NCI-H1105 (cell line): ENCODE data around the gene CALHM3.
A peak's percentile ranks its signal among the peaks of the same experiment; 100 is the strongest.
"Not testable (repeated sequence)": the region's sequence is repeated elsewhere in the genome, so short reads cannot be mapped to it uniquely, and the experiment has no call there.

Experiments used
- DNase-seq: peaks from one replicate; lab custom pipeline; 2025; lab: John Stamatoyannopoulos, UW

Gene CALHM3

GRCh38 chr10:103502849-103503660, 24.0 kb upstream of the CALHM3 start:
- no peak for DNase-seq

GRCh38 chr10:103501186-103501585, 22.1 kb upstream of the CALHM3 start:
- DNase-seq = no peak

GRCh38 chr10:103500481-103500880, 21.4 kb upstream of the CALHM3 start:
- DNase-seq = no peak

GRCh38 chr10:103499881-103500280, 20.8 kb upstream of the CALHM3 start:
- no peak for DNase-seq

- DNase-seq = no peak
Observed at GRCh38 chr10:103498936-103499638, 20.0 kb upstream of the CALHM3 start.

- no peak for DNase-seq
Observed at GRCh38 chr10:103497161-103497915, 18.3 kb upstream of the CALHM3 start.

- DNase-seq = no peak
Observed at GRCh38 chr10:103495321-103495720, 16.3 kb upstream of the CALHM3 start.

- no peak for DNase-seq
Observed at GRCh38 chr10:103493916-103494877, 15.2 kb upstream of the CALHM3 start.

GRCh38 chr10:103493362-103493915, 14.4 kb upstream of the CALHM3 start, which contains the start of gene NEURL1:
TSS of gene NEURL1 (plus strand) at chr10:103493705. CDS start at chr10:103494388, 683 bp downstream.
- DNase-seq = peak; percentile 34

- DNase-seq = no peak
Observed at GRCh38 chr10:103492655-103493261, 13.7 kb upstream of the CALHM3 start.

- no peak for DNase-seq
Observed at GRCh38 chr10:103491729-103492364, 12.8 kb upstream of the CALHM3 start.

- DNase-seq = no peak
Observed at GRCh38 chr10:103490986-103491314, 11.9 kb upstream of the CALHM3 start.

- DNase-seq = no peak
Observed at GRCh38 chr10:103487410-103487708, 8.3 kb upstream of the CALHM3 start.

GRCh38 chr10:103486635-103487409, 7.8 kb upstream of the CALHM3 start:
- DNase-seq = not testable (repeated sequence)

- no peak for DNase-seq
Observed at GRCh38 chr10:103481974-103482531, 3.0 kb upstream of the CALHM3 start.

GRCh38 chr10:103480521-103480920, 1.5 kb upstream of the CALHM3 start:
- no peak for DNase-seq

GRCh38 chr10:103478671-103479070, 369 bp downstream of the CALHM3 start:
- DNase-seq = no peak

GRCh38 chr10:103476046-103476768, 2.8 kb downstream of the CALHM3 start:
- no peak for DNase-seq

- DNase-seq = no peak
Observed at GRCh38 chr10:103475437-103475836, 3.6 kb downstream of the CALHM3 start.
